Measurements from ENCODE around the gene MAGEA9B. TPM values are rescaled to one million over a fixed set of nuclear protein-coding genes. Genes with fewer than 3 reads are reported as not detected.
"Not testable (repeated sequence)": the region's sequence is repeated elsewhere in the genome, so short reads cannot be mapped to it uniquely, and the experiment has no call there.

The MAGEA9B gene
- total RNA-seq, 4 donors from 2014 or later, result not detected

GRCh38 chrX:149610511-149610910 is 23.3 kb upstream of the MAGEA9B start:
- H3K27ac ChIP-seq (replicated peaks in 1 of 4), result no peak overlapping the region
- no peak overlapping the region for H3K4me3 ChIP-seq
- intact Hi-C loops (cut with DNase I), result no loop called here
- DNase-seq (ENCODE audit: extremely low spot score), result no peak
- TF ChIP-seq POLR2AphosphoS5 (IDR thresholded peaks at IDR 0.05) (no peak), POLR2A (IDR thresholded peaks at IDR 0.05; ENCODE audit: low read depth) (no peak), EP300 (IDR thresholded peaks at IDR 0.05) (no peak)
- TF ChIP-seq, protein P1, sequence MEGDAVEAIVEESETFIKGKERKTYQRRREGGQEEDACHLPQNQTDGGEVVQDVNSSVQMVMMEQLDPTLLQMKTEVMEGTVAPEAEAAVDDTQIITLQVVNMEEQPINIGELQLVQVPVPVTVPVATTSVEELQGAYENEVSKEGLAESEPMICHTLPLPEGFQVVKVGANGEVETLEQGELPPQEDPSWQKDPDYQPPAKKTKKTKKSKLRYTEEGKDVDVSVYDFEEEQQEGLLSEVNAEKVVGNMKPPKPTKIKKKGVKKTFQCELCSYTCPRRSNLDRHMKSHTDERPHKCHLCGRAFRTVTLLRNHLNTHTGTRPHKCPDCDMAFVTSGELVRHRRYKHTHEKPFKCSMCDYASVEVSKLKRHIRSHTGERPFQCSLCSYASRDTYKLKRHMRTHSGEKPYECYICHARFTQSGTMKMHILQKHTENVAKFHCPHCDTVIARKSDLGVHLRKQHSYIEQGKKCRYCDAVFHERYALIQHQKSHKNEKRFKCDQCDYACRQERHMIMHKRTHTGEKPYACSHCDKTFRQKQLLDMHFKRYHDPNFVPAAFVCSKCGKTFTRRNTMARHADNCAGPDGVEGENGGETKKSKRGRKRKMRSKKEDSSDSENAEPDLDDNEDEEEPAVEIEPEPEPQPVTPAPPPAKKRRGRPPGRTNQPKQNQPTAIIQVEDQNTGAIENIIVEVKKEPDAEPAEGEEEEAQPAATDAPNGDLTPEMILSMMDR (IDR thresholded peaks at IDR 0.05), result no peak
- H3K36me3 ChIP-seq, result peaks cover 0 to 11% (median 4%) of the 10 kb centered on the region in 4 donors
- WGBS, result 59% methylated on average over 5 of the region's 5 CpGs
- H3K9me3 ChIP-seq, result no peaks in the 10 kb centered on the region
- H3K4me1 ChIP-seq, result peaks cover 0 to 6% (median 1%) of the 10 kb centered on the region in 4 donors
- H3K27me3 ChIP-seq, result no peaks in the 10 kb centered on the region

DNA sequence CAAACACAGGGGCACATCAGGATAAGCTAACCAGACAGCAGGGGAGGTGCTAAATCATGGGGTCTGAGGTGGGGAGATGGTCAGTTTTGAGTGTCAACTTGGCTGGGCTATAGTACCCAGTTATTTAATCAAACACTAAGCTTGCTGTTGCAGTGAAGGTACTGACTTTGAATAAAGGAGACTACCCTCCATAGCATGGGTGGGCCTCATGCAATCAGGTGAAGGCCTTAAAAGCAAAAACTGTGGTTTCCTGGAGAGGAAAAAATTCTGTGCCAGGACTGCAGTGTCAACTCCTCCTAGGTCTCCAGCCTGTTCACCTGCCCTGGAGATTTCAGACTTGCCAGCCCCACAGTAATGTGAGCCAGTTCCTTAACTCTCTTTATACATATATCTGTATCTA is 20.4 kb upstream of the MAGEA9B start:
- TF ChIP-seq POLR2AphosphoS5 (IDR thresholded peaks at IDR 0.05) (no peak), EP300 (IDR thresholded peaks at IDR 0.05) (no peak), POLR2A (IDR thresholded peaks at IDR 0.05; ENCODE audit: low read depth) (no peak)
- TF ChIP-seq, protein P1 (IDR thresholded peaks at IDR 0.05), result no peak
- no peaks in the 10 kb centered on the region for H3K9me3 ChIP-seq
- H3K4me1 ChIP-seq, result peaks cover 0 to 6% (median 1%) of the 10 kb centered on the region in 4 donors
- DNase-seq (ENCODE audit: extremely low spot score), result no peak
- intact Hi-C loops (cut with DNase I), result no loop called here
- H3K27me3 ChIP-seq, result no peaks in the 10 kb centered on the region
- H3K4me3 ChIP-seq, result no peak overlapping the region
- no peak overlapping the region for H3K27ac ChIP-seq (replicated peaks in 1 of 4)
- peaks cover 0 to 11% (median 4%) of the 10 kb centered on the region in 4 donors for H3K36me3 ChIP-seq

GRCh38 chrX:149605248-149605885 is 18.1 kb upstream of the MAGEA9B start:
- H3K4me1 ChIP-seq; H3K27me3 ChIP-seq; H3K4me3 ChIP-seq; intact Hi-C loops (cut with DNase I); H3K27ac ChIP-seq (replicated peaks in 1 of 4); H3K9me3 ChIP-seq; DNase-seq (ENCODE audit: extremely low spot score): not testable (repeated sequence)
- WGBS, result 74% methylated on average over 7 of the region's 7 CpGs
- H3K36me3 ChIP-seq, result peaks cover 0 to 11% (median 4%) of the 10 kb centered on the region in 4 donors

- H3K36me3 ChIP-seq; DNase-seq (ENCODE audit: extremely low spot score); intact Hi-C loops (cut with DNase I); H3K4me3 ChIP-seq; H3K27me3 ChIP-seq; H3K9me3 ChIP-seq; H3K4me1 ChIP-seq; H3K27ac ChIP-seq (replicated peaks in 1 of 4): not testable (repeated sequence)
- WGBS, result no CpG with 5 or more reads among the region's 11 CpGs
Observed at GRCh38 chrX:149598603-149599002, 11.3 kb upstream of the MAGEA9B start.

DNA sequence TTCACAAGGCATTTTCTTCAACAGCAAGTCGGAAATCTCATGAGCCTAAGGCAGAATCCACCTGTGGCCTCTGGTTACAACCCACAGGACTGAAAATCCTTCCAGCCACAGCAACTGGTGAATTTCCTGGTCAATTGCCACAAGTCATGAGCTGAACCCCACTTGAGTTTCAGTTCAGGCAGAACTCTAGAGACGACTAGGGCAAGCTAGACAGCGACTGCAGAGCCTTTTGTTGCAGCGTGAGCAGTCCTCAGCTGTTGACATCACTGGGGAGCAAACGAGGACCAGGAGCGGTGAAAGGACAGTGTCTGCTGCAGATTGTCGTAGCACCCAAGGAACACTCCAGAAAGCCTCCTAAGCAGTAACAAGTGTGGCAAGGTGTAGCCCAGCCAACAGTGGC is 8.7 kb upstream of the MAGEA9B start:
- H3K9me3 ChIP-seq; H3K27ac ChIP-seq (replicated peaks in 1 of 4); DNase-seq (ENCODE audit: extremely low spot score); H3K27me3 ChIP-seq; H3K36me3 ChIP-seq; H3K4me3 ChIP-seq; H3K4me1 ChIP-seq; intact Hi-C loops (cut with DNase I): not testable (repeated sequence)
- no CpG with 5 or more reads among the region's 7 CpGs for WGBS

DNA sequence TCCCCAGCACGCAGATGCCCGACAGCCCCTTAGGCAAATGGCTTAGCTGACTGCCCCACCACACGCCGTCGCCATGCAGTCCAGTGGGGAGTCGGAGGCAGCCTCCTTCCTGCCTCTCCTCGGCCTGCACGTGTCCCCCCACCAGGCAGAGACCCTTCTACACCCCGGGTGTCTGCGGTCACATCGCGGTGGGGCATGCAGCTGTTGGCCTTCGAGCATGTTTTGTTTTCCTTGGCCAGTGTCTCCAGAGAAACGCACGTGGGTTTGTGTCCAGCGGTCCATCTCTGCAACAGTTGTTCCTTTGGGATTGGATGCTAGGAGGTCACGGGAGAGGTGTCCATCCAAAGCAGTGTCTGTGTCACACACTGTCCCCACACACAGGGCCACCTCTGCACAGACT is 8.0 kb upstream of the MAGEA9B start, which contains the start of gene HSFX2:
TSS of gene HSFX2 (minus strand) at position 101 of the 400 bp plus-strand sequence. CDS start 614 bp downstream, outside the sequence.
- WGBS, result no CpG with 5 or more reads among the region's 17 CpGs
- H3K4me3 ChIP-seq; H3K36me3 ChIP-seq; H3K4me1 ChIP-seq; H3K27me3 ChIP-seq; H3K9me3 ChIP-seq; intact Hi-C loops (cut with DNase I); H3K27ac ChIP-seq (replicated peaks in 1 of 4); DNase-seq (ENCODE audit: extremely low spot score): not testable (repeated sequence)

- H3K4me1 ChIP-seq; intact Hi-C loops (cut with DNase I); H3K36me3 ChIP-seq; DNase-seq (ENCODE audit: extremely low spot score); H3K27ac ChIP-seq (replicated peaks in 1 of 4); H3K9me3 ChIP-seq; H3K27me3 ChIP-seq; H3K4me3 ChIP-seq: not testable (repeated sequence)
- no CpG with 5 or more reads among the region's 7 CpGs for WGBS
Observed at GRCh38 chrX:149590993-149591392, 3.7 kb upstream of the MAGEA9B start.

DNA sequence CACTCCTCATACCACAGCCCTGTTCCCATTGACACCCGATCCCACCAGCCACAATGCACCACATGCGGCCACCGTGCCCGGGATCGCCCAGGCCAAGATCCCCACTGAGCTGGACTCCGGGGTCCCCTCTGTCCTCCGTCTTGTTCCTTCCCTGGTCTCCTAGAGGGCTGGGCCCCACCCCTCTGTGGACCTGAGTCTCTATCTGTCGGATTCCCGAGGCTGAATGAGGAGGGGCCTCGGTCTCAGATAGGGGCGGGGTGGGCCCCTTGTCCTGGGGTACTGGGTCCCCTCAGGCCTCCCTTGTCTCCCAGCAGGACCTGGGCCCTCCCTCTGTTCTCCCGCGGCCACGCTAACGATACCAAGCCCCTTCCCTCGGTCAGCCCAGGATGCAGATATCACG is 1.6 kb downstream of the MAGEA9B start:
- H3K36me3 ChIP-seq; intact Hi-C loops (cut with DNase I); H3K27ac ChIP-seq (replicated peaks in 1 of 4); H3K4me1 ChIP-seq; H3K9me3 ChIP-seq; H3K4me3 ChIP-seq; H3K27me3 ChIP-seq; DNase-seq (ENCODE audit: extremely low spot score): not testable (repeated sequence)
- WGBS, result no CpG with 5 or more reads among the region's 17 CpGs

DNA sequence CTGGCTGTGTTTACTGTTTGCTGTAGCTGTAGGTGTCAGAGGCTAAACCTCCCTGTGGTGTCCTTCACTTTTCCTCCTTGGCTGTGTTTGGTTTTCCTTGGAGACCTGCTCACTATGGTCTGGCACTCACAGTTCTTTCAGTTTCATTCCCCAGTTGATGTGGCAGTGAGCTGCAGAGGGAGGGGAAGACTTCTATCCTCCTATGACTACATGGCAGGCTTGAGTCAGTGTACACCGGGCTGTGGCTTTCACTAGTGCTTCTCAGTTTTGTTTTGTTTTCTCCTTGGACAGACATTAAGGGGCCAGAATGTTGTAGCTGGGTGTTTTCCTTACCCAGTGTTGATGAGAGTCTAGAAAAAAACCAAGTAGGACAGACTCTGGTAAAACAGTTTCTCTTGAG is 13.8 kb downstream of the MAGEA9B start:
- WGBS, result no CpG with 5 or more reads among the region's 1 CpG
- H3K27ac ChIP-seq (replicated peaks in 1 of 4); DNase-seq (ENCODE audit: extremely low spot score); H3K9me3 ChIP-seq; H3K4me3 ChIP-seq; intact Hi-C loops (cut with DNase I); H3K36me3 ChIP-seq; H3K4me1 ChIP-seq; H3K27me3 ChIP-seq: not testable (repeated sequence)
